Stimulated activated CD8-positive, alpha-beta memory T cell treated with anti-CD3 and anti-CD28 coated beads, Interleukin-15, amount 100 ng/mL, for 48 hours (primary cell): ENCODE data around the gene ZNF485.
"Not testable (repeated sequence)": the region's sequence is repeated elsewhere in the genome, so short reads cannot be mapped to it uniquely, and the experiment has no call there.

ENCODE experiments used
- DNase-seq, 2 donors: peaks; one replicate each; pipeline ENCODE4 v3.0.0-alpha.2; 2020; ENCODE audit warnings: low read depth in 2 of 2

Gene ZNF485

GRCh38 chr10:43606323-43607198 is at the start of gene ZNF485:
Gene ZNF485, plus strand, starts transcription at chr10:43606438. Its CDS starts 613 bp downstream, at chr10:43607051.
- DNase-seq, result peak; percentile 53 to 61

- no peak for DNase-seq
Measured at GRCh38 chr10:43557214-43557613, 49.0 kb upstream of the ZNF485 start.

GRCh38 chr10:43569681-43570080 is 36.6 kb upstream of the ZNF485 start:
- DNase-seq, result no peak

GRCh38 chr10:43570971-43571370 is 35.3 kb upstream of the ZNF485 start:
- DNase-seq, result no peak

GRCh38 chr10:43573250-43574000 is 32.8 kb upstream of the ZNF485 start:
- no peak for DNase-seq

- peak; percentile 80 to 81 for DNase-seq
Measured at GRCh38 chr10:43574001-43574892, 32.0 kb upstream of the ZNF485 start, which contains the start of gene ZNF239. Gene ZNF239, minus strand, starts transcription at chr10:43574616. Its CDS starts 16,537 bp downstream, at chr10:43558079.

GRCh38 chr10:43574906-43575305 is 31.3 kb upstream of the ZNF485 start:
- no peak for DNase-seq

- no peak for DNase-seq
Measured at GRCh38 chr10:43576062-43576461, 30.2 kb upstream of the ZNF485 start.

- DNase-seq, result no peak
Measured at GRCh38 chr10:43576580-43576979, 29.7 kb upstream of the ZNF485 start.

GRCh38 chr10:43584051-43584450 is 22.2 kb upstream of the ZNF485 start:
- DNase-seq, result no peak

GRCh38 chr10:43585046-43585445 is 21.2 kb upstream of the ZNF485 start:
- no peak for DNase-seq

- DNase-seq, result no peak
Measured at GRCh38 chr10:43585981-43586729, 20.1 kb upstream of the ZNF485 start.

- not testable (repeated sequence) for DNase-seq
Measured at GRCh38 chr10:43586730-43587115, 19.5 kb upstream of the ZNF485 start.

GRCh38 chr10:43591303-43591904 is 14.8 kb upstream of the ZNF485 start:
- no peak for DNase-seq

- DNase-seq, result no peak
Measured at GRCh38 chr10:43594944-43595589, 11.2 kb upstream of the ZNF485 start.

GRCh38 chr10:43595739-43596298 is 10.4 kb upstream of the ZNF485 start:
- DNase-seq, result no peak

- no peak for DNase-seq
Measured at GRCh38 chr10:43596546-43596945, 9.7 kb upstream of the ZNF485 start.

GRCh38 chr10:43598446-43598845 is 7.8 kb upstream of the ZNF485 start:
- no peak for DNase-seq

GRCh38 chr10:43599333-43599732 is 6.9 kb upstream of the ZNF485 start:
- no peak for DNase-seq

- DNase-seq, result not testable (repeated sequence)
Measured at GRCh38 chr10:43601576-43601975, 4.7 kb upstream of the ZNF485 start.
